GM13976 (cell line): ENCODE data around the gene LIMS2.

Experiments used
- DNase-seq: peaks from one replicate; pipeline ENCODE4 v3.0.0; 2012; ENCODE audit warnings: low spot score
- in situ Hi-C: fragments of 300-500 bp; cut with MboI; formaldehyde crosslinking; loops from one replicate; pipeline ENCODE4 v1.12.0; 2022; ENCODE audit warnings: low sequenced_read_pairs, mixed read lengths, inconsistent platforms; ENCODE audit not compliant: unreplicated experiment
- TF ChIP-seq, protein P1 (sequence below): IDR thresholded peaks from 2 replicates; pipeline ENCODE4 v1.5.1; 2012; ENCODE audit warnings: borderline replicate concordance, mild to moderate bottlenecking; ENCODE audit not compliant: insufficient read depth; ENCODE audit errors: extremely low read depth, missing control alignments, control extremely low read depth

LIMS2 gene

DNA sequence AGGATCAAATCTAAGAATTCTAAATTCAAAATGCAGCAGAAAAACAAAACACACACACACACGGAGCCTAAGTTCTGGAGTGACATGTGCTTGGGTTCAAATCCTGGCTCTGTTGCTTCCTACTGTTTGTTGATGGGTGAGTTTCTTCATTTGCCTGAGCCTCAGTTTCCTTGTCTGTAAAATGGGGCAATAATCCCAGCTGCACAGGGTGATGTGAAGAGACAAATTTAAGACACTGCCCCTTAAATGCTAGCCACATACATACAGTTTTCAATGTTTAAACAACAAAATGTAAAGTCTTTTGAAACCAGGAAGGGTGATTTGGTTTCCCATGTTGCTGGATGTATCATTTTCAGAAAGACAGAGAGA, 30.3 kb downstream of the LIMS2 start:
- DNase-seq: no peak

DNA sequence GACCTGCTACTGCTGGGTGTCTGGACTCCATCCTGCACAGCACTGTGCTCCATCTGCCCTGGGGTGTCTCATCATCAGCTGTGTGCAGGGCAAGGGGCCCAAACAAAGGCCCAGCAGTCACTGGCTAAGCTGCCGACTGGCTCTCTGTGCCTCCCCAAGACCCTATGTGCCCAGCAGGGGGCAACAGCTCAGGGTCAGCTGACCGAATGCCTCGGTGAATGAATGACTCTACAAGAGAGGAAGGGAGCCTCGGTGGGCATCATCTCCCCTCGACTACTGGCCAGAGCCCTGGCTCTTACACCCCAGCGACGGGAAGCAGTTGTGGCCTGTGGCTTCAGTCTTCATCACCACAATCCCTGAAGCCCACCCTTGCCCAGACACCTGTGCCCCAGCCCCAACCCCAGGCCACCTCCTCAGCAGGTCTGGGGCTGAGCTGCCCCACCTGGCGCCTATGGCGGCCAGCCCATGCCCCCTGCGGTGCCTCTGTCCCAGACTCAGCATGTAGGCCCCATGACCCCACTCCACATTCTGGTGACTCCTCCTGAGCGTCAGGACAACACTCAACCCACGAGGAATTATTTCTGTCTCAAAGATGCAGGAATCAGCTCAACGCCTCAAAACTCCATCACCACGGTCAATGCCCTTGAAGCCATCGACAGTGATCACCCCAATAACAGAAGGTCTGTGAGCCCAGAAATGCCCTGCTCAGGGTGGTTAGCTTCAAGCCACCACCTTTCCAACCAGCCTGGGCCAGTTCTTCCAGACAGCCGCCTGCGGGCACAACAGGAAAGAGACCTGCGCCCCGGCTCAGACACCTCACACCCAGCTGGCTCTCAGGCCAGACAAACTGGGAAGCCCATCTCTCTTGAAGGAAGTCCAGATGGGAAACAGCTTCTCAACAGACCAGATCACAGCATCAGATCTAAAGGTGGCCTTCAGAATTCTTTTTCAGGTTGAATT, 31.0 kb downstream of the LIMS2 start:
- DNase-seq: no peak
- TF ChIP-seq, protein P1, sequence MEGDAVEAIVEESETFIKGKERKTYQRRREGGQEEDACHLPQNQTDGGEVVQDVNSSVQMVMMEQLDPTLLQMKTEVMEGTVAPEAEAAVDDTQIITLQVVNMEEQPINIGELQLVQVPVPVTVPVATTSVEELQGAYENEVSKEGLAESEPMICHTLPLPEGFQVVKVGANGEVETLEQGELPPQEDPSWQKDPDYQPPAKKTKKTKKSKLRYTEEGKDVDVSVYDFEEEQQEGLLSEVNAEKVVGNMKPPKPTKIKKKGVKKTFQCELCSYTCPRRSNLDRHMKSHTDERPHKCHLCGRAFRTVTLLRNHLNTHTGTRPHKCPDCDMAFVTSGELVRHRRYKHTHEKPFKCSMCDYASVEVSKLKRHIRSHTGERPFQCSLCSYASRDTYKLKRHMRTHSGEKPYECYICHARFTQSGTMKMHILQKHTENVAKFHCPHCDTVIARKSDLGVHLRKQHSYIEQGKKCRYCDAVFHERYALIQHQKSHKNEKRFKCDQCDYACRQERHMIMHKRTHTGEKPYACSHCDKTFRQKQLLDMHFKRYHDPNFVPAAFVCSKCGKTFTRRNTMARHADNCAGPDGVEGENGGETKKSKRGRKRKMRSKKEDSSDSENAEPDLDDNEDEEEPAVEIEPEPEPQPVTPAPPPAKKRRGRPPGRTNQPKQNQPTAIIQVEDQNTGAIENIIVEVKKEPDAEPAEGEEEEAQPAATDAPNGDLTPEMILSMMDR: no peak
- in situ Hi-C loops: no loop called here

More for the DNA sequence above, 30.3 kb downstream of the LIMS2 start:
- in situ Hi-C loops: no loop called here
- TF ChIP-seq, protein P1: no peak

DNA sequence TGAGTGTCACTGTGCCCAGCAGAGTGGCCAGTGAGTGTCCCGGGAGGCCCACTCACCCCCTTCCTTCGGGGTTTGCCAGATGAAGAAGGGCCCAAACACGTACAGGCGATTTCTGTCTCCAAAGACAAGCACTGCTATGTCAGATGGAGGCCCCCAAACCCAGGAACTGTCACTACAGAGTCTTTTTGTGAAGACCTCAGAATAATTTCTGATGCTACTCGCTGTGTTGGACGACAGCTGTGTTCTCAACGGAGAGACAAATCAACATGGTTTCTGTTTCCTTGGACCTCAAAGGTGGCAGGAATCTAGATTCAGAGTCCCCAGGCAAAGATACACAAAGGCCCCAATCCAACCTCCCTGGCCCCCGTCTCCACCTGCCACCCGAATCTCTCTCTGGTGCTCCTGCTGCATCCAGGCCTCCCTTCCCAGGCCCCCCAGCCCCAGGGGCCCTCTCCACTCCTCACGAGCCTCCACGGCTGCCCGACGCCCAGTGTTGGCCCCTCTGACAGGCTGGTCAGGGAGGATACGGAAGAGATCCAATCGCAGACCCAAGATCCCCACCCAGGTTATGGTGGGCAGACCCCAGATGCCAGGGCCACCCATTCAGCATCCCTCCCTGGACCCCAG, 31.8 kb downstream of the LIMS2 start:
- no peak for DNase-seq
- in situ Hi-C loops: no loop called here
- TF ChIP-seq, protein P1: no peak

DNA sequence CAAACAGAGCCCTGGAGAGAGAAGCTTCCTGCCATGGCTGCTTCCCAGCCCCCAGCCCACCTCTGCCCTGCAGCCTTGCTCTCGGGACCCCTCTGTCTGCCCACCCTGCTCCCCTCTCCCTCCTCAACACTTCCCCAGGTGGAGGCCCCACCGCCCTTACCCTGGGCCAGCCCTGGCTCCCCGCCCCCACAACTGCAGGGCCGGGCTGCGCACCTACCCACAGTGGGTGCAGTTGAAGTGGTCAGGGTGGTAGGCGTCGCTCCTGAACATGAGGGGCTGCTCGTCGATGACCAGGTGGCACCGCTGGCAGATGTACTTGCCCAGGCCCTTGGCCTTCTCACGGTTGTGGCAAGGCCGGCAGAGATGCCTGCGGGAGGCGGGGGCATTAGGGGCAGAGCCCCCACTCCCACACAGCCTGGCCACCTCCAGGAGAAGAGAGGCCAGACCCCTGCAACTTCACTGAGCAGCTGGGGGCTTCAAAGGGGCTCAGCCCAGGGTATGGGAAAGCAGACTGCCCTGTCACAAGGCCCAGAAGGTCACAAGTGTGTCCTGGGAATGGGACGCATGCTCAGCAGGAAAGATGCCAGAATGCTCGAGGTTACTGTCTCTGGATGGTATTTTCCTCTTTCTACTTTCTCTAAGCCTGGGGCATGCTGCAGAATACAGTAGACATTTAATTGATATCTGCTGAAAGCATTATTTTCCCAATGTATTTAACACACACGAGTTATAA, 32.5 kb downstream of the LIMS2 start:
- DNase-seq: no peak
- in situ Hi-C loops: no loop called here
- TF ChIP-seq, protein P1: no peak

DNA sequence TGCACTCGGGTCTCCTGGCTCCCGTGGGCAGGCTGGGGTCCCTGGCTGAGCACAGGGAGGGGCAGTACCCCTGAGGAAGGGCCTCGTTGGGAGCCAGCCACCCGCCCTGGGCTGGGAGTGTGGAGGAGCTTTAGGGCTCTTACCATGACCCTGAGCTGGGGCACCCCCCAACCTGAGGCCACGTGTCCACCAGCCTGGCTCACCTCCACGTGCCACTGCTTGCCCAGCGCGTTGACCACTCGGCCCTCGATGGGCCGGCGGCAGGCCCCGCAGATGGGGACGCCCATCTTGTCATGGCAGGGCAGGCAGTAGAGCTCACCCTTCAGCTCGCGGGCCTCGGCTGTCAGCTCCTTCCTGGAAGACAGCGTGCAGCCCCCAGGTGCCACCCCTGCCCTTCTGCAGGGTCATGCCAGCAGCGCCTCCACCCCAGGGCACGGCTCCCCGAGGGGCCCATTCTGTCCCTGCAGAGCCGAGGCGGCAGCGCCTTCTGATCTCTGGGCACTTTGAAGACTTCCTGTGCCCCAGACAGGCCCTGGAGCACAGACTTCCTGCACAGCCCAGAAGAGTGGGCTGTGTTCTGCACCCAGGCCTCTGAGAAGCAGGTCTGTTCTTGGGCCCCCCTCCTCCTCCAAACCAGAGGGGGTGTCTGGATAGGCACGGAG, 33.4 kb downstream of the LIMS2 start:
- DNase-seq: no peak
- TF ChIP-seq, protein P1: no peak
- in situ Hi-C loops: no loop called here

DNA sequence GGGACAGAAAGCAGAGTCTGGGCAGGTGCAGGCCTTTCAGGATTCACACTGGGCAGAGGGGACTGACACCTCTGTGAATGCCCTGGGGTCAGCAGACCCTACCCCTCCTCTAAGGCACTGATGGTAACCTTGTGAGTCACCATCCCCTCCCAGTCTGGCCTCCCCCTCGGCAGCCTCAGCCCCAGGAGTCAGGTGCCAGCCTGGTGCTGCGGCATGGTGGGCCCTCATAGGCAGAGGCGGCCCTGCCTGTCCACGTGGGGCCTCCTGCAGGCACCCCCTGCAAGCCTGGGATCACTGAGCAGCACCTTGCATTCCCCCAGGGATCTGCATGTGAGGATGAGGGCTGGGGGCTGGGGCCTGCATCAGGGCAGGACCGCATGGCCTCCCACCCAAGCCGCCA, 34.2 kb downstream of the LIMS2 start:
- DNase-seq: no peak
- TF ChIP-seq, protein P1: no peak
- in situ Hi-C loops: no loop called here
